Right lobe of liver (tissue), 6 donors: ENCODE results near the gene ASB2. TPM values are rescaled to one million over a fixed set of nuclear protein-coding genes. Genes with fewer than 3 reads are reported as not detected.

ENCODE experiments used
- ATAC-seq, 4 donors: fragments of 200-7000 bp; cut with Tn5 transposase; one replicate each; pipeline ENCODE4 v1.9.1; 2020; ENCODE audit warnings: mild to moderate bottlenecking in 4 of 4, moderate library complexity in 4 of 4
- DNase-seq, 3 donors: peaks; one replicate each; pipeline ENCODE4 v3.0.0-alpha.2; 2020
- H3K27ac ChIP-seq, 3 donors: fragments of 200-600 bp; one replicate each; pipeline ENCODE4 v1.8.0; 2022
- H3K27me3 ChIP-seq, 2 donors: fragments of 200-600 bp; one replicate each; pipeline ENCODE4 v1.8.0; 2022
- H3K36me3 ChIP-seq, 4 donors: fragments of 200-600 bp; sonication (generic) in 1 of 4; one replicate each; pipeline versions ENCODE4 v1.5.1 to v1.8.0; 2017 to 2022; ENCODE audit warnings: control low read depth in 1 of 4
- H3K4me1 ChIP-seq, 4 donors: fragments of 200-600 bp; sonication (generic) in 1 of 4; one replicate each; pipeline versions ENCODE4 v1.5.1 to v1.8.0; 2017 to 2022; ENCODE audit warnings: control low read depth in 1 of 4
- H3K4me3 ChIP-seq, 3 donors: fragments of 200-600 bp; one replicate each; pipeline ENCODE4 v1.8.0; 2022
- H3K9me3 ChIP-seq, 4 donors: fragments of 200-600 bp; sonication (generic) in 1 of 4; one replicate each; pipeline versions ENCODE4 v1.5.1 to v1.8.0; 2017 to 2022; ENCODE audit warnings: control low read depth in 1 of 4
- CTCF ChIP-seq, 4 donors: fragments of 200-600 bp in 3 of 4; fragments of 450-650 bp in 1 of 4; IDR thresholded peaks; one replicate each; pipeline versions ENCODE4 v1.5.1 to v1.8.0; 2016 to 2022; ENCODE audit warnings: antibody characterized with exemption in 4 of 4, mild to moderate bottlenecking in 2 of 4
- POLR2A ChIP-seq: fragments of 450-650 bp; IDR thresholded peaks from one replicate; pipeline ENCODE4 v1.6.1; 2017; ENCODE audit warnings: antibody characterized with exemption, mild to moderate bottlenecking
- WGBS: methylation state at CpG from one replicate; pipeline ENCODE4 v1.1.6; 2018; ENCODE audit warnings: low coverage, low lambda C conversion rate; ENCODE audit not compliant: insufficient coverage; ENCODE audit errors: missing lambda C conversion rate; 5-methylcytosine and 5-hydroxymethylcytosine counted together
- intact Hi-C, 2 donors: fragments of 100-400 bp; cut with DNase I; formaldehyde crosslinking; loops; one replicate each; pipeline versions ENCODE4 v1.11.2 to v1.14.1; 2022
- total RNA-seq, 6 experiments: library from RNA; depleted of rRNA in 2 of 6; stranded (reverse); fragments of >200 nt in 2 of 6; fragmentation: NEBNext Ultra II Directional in 3 of 6; extraction: Animal tissue kit (Norgen Biotek cat#: 25700) in 3 of 6; gene quantifications; one replicate each; pipeline versions ENCODE4 v1.1.0 to v1.2.4, GENCODE V29; 2016 to 2023
- donor health status: DM: no; HTN: yes; CAD: no.
- donor health status: DM: no; HTN: no; CAD: no.
- donor health status: DM: no; HTN: no; CAD: no.
- donor health status: DM: no; HTN: yes; CAD: no.
- donor health status: DM: no; HTN: yes; CAD: no.

ASB2 gene
- total RNA-seq, 6 experiments from 2014 or later, result 0.20 to 0.59 (median 0.28) TPM

GRCh38 chr14:93987376-93987775 is 11.0 kb upstream of the ASB2 start:
- TF ChIP-seq CTCF (IDR thresholded peaks at IDR 0.05) (no peak), POLR2A (no peak)
- H3K27me3 ChIP-seq, result no peaks in the 10 kb centered on the region
- no peak overlapping the region for H3K4me3 ChIP-seq
- intact Hi-C loops, result no loop called here
- H3K4me1 ChIP-seq, result no peaks in the 10 kb centered on the region
- H3K27ac ChIP-seq, result no peak overlapping the region
- no peaks in the 10 kb centered on the region for H3K9me3 ChIP-seq
- ATAC-seq (no peak), DNase-seq (no peak)
- no peaks in the 10 kb centered on the region for H3K36me3 ChIP-seq
- WGBS, result 67% methylated on average over 7 of the region's 12 CpGs

DNA sequence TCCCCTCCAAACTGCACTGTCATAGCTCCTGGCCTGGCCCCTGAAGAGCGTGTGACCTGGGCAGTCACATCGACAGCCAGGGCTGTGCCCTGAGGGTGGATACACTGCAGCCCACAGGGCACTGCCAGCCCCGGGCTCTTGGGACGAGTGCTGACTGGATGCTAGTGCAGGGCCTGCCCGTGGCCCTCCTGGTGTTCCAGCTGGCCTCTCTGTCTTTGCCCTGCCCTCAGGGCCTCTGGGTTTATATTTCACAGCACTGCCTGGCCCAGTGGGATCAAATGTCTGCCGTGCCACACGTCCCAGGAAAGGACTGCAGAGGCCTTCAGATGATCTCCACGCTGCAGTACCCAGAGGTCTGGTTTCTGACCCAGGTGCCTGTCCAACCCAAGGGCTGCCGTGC is 10.6 kb upstream of the ASB2 start:
- Histone ChIP-seq H3K4me1 (no peaks in the 10 kb centered on the region), H3K36me3 (no peaks in the 10 kb centered on the region), H3K27me3 (no peaks in the 10 kb centered on the region), H3K9me3 (no peaks in the 10 kb centered on the region), H3K4me3 (no peak overlapping the region), H3K27ac (no peak overlapping the region)
- intact Hi-C loops, result no loop called here
- 71% methylated on average over 4 of the region's 9 CpGs for WGBS
- ATAC-seq, result no peak
- no peak for DNase-seq
- TF ChIP-seq POLR2A (no peak), CTCF (IDR thresholded peaks at IDR 0.05) (no peak)

DNA sequence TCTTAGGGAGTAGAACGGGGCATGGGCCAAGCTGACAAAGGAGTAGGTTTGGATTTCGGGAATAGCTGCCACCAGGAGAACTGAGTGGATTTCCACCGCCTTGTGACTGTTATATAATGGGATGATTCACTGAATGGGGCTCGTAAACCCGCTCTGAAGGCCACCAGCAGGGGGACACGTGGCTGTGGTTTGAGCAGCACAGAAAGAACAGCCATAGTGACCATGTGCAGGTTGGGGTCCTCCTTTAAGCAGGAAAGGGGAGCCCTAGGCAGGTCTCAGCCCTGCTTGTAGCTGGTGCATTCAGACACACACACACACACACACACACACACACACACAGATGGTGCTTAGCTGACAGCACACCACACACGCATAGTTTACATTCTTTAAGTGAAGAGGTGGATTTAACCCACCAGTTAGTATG is 8.6 kb upstream of the ASB2 start:
- H3K27ac ChIP-seq, result no peak overlapping the region
- TF ChIP-seq CTCF (IDR thresholded peaks at IDR 0.05) (peak in 1 of 4 donors; percentile 12), POLR2A (no peak)
- H3K36me3 ChIP-seq, result no peaks in the 10 kb centered on the region
- no peaks in the 10 kb centered on the region for H3K4me1 ChIP-seq
- WGBS, result 52% methylated on average over 2 of the region's 7 CpGs
- ATAC-seq, result peak in 2 of 4 donors; percentile 25 to 62
- intact Hi-C loops, result no loop called here
- no peaks in the 10 kb centered on the region for H3K9me3 ChIP-seq
- DNase-seq, result no peak
- no peak overlapping the region for H3K4me3 ChIP-seq
- no peaks in the 10 kb centered on the region for H3K27me3 ChIP-seq

GRCh38 chr14:93984070-93984469 is 7.7 kb upstream of the ASB2 start:
- Histone ChIP-seq H3K27ac (no peak overlapping the region), H3K4me3 (no peak overlapping the region), H3K4me1 (no peaks in the 10 kb centered on the region), H3K9me3 (no peaks in the 10 kb centered on the region), H3K27me3 (no peaks in the 10 kb centered on the region), H3K36me3 (no peaks in the 10 kb centered on the region)
- TF ChIP-seq POLR2A (no peak), CTCF (IDR thresholded peaks at IDR 0.05) (no peak)
- intact Hi-C loops, result no loop called here
- no peak for DNase-seq
- no peak for ATAC-seq
- 90% methylated on average over 1 of the region's 3 CpGs for WGBS
